Left colon (tissue), 2 donors: ENCODE measurements around the gene TIAM1. TPM values are rescaled to one million over a fixed set of nuclear protein-coding genes. Genes with fewer than 3 reads are reported as not detected.

Experiments used
- ATAC-seq: fragments of 200-7000 bp; cut with Tn5 transposase; one replicate; pipeline ENCODE4 v1.9.1; 2020; ENCODE audit warnings: mild to moderate bottlenecking, moderate library complexity
- DNase-seq, 2 donors: peaks; one replicate each; pipeline ENCODE4 v3.0.0-alpha.2; 2020
- intact Hi-C, 2 donors: fragments of 100-400 bp; cut with DNase I in 1 of 2; cut with micrococcal nuclease in 1 of 2; formaldehyde crosslinking; loops; one replicate each; pipeline versions ENCODE4 v1.11.2 to v1.14.0; 2022; cut with DNase I, micrococcal nuclease
- total RNA-seq, 2 donors: library from RNA; stranded (reverse); fragmentation: NEBNext Ultra II Directional; extraction: Animal tissue kit (Norgen Biotek cat#: 25700); gene quantifications; one replicate each; pipeline ENCODE4 v1.2.1, GENCODE V29; 2021
- donor health status: DM: no; HTN: no; CAD: no.
- donor health status: DM: yes; HTN: yes; CAD: no.

TIAM1 gene
- total RNA-seq, 2 donors from 2014 or later = 6.4 to 6.9 TPM

DNA sequence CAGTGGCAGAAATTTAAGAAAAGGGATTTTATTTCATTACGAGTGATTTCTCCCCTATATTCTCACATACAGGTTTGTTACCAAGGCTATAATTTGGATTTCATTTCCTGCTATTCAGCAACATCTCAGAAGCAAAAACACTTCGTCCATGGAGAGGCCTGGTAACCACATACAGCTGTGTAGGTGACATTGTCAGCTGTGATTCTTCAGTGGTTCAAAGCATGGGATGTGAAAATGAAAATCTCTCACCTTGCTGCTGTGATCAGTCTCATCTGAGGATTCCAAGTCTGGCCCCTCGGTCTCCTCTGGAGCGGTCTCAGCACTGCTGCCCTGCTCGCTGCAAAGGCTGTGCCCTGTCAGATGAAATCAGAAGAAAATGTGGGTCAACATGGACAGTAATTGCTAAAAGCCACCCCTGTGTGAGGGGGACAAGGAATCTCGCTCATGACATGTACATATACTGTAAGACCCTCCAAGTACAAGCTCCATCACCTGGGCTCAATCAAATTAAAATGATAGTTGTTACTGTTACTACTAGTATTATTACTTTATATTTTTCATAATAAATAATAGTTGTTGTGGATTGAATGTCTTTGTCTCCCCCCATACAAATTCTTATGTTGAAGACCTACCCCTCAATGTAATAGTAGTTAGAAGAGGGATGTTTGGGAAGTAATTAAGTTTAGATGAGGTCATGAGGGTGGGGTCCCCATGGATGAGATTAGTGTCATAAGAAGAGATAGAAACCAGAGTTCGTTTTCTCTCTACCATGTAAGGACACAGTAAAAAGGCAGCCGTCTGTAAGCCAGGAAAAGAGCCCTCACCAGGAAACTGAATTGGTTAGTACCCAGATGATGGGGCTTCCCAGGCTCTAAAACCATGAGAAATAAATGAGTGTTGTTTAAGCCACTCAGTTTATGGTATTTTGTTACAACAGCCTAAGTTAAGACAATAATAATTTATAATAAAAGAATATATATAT, 179.1 kb downstream of the TIAM1 start:
- DNase-seq (no peak), ATAC-seq (no peak)
- intact Hi-C loops = no loop called here

DNA sequence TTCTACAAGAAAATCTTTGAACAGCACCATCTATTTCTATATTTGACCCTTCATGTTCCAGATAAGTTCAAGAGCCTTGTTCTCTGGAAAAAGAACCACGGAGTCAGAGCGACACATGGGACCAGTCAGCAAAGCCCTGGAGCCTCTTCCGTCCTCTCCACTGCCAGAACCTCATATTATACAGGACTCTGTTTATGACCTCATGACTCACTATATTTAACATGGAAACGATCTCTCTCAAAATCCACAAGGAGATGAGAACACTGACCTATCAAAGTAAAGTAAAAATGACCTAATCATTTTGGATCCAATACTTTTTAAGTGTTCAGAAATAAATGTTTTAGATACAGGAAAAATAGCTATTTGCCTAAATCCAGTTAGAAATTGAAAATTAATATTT, 181.2 kb downstream of the TIAM1 start:
- ATAC-seq = no peak
- intact Hi-C loops = no loop called here
- DNase-seq = no peak

DNA sequence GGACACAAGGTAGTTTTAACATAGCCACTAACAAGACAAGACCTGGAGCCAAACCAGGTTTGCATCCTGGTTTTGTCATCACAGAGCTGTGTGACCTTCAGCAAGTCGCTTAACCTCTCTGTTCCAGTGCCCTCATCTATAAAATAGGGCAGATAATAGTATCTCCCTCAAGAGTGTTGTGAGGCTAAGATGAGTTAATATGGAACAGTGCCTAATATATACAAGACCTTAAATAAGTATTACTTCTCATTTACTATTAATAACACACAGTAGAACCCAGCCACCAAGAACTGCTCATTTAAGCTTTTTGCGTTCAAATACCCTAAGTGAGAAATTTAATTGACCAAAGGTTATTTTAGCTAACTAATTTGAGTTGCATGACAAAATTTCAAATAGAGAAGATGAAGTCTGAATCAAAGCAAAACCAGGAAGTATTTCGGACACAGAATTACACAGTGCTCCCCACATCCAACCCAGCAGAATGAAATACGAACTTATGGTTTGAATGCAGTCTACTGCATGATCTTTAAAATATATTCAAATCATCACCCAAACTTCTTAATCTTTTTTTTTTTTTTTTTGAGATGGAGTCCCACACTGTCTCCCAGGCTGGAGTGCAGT, 181.9 kb downstream of the TIAM1 start:
- no peak for ATAC-seq
- intact Hi-C loops = no loop called here

DNA sequence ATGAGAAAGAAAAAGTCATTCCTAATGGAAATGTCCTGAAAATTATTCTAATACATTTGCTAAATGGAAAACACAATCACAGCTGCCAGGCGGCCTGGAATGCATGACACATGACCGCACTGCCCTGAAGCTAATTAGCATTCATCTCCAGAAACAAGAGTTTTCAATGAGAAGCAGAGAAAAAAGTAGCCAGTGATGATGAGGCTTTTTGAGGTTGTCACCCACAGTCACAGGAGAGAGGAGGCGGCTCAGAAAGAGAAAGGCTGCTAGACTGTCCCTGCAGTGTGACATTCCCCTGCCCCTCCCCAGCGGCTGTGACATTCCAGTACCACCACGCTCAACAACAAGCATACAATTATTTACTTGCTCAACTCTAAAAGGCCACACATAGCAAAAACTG, 182.9 kb downstream of the TIAM1 start:
- ATAC-seq (no peak), DNase-seq (no peak)
- intact Hi-C loops = no loop called here

More for the DNA sequence above, 181.9 kb downstream of the TIAM1 start:
- no peak for DNase-seq

DNA sequence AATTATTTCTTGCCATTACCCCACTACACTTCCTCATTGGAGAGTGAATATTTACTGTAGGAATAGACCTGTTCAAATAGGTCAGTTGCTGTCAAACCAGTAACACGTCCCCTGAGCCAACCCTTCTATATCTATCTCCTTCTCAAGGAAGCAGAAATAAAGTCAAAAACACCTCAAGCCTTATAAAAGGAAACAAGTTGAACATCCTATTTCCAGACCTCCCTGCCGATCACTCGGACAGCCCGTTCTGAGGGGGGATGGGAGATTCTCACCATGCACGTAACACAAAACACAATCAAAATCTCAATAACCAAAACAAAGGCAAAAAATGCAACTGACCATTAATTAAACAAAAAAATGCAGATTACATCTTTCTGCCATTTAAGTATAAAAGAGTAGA, 184.3 kb downstream of the TIAM1 start:
- DNase-seq = no peak
- intact Hi-C loops = no loop called here
- no peak for ATAC-seq

DNA sequence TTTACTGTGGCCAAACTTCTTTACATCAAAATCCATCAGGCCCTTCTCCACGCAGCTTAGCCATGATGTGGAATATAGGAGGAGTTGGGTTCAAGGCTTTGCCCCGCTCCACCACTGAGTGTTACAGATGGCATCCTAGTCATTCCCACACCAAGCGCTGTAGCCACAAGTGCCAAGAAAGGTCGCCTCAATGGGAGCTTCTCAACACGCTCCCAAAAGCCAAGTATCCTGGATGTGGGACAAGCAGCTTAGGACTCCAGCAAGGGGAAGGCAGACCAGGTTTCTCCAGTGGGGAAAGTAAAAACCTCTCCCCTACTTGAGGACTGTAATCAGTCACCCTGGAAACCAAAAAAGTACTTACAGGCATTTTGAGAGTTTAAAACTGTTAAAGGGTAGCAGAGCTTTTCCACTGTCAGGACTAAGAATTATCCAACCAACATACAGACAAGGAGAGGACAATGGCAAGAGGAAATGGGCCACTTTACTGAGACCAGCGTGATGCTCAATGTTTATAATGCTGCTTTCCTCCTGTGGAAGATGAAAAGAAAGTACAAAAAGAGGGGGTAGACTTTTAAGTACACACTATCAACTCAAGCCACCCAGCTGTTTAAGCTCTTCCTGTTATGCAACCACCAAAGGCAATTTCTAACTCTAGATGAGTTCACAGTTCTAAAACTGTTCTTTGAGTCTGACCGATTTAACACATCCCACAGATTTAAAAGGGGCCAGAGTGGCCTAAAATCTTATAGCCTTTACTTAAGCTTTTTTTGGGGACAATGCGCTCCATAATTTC, 185.1 kb downstream of the TIAM1 start:
- intact Hi-C loops = no loop called here
- DNase-seq = no peak
- no peak for ATAC-seq

DNA sequence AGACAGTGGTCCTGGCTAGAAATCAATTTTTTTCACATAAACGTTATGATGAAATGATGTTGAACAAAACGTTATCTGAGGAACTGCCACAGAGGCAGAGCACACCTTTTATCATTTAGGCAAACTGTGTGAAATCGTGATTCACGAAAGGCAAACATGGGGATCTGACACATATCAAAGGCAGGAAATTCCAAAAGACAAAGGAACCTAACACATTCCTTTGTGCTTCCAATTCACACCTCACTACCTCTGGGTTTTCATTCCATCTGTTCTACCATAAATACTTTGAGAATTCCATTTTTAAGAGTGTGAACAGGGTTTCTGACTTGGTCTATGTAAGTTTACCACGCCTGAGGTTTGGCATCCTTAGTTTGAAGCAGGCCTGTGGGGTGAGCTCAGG, 186.3 kb downstream of the TIAM1 start:
- intact Hi-C loops = no loop called here
- DNase-seq (no peak), ATAC-seq (no peak)

DNA sequence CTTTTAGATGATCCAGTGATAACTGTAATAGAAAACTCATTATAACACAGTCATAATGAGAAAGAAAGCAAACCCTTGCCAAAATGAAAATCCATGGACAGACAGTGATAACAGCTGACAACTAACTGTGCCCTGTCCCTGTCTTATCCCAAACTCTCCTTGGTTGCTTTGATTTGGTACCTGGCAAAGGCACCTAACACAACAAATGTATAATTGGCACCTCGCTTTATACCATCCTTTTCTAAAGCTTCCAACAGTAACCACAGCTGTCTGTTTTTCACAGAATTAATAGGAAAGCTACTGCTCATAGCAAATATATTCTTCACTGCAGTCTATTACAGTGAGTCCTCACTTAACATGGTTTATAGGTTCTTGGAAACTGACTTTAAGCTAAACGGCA, 187.4 kb downstream of the TIAM1 start:
- intact Hi-C loops = no loop called here
- DNase-seq (no peak), ATAC-seq (no peak)

DNA sequence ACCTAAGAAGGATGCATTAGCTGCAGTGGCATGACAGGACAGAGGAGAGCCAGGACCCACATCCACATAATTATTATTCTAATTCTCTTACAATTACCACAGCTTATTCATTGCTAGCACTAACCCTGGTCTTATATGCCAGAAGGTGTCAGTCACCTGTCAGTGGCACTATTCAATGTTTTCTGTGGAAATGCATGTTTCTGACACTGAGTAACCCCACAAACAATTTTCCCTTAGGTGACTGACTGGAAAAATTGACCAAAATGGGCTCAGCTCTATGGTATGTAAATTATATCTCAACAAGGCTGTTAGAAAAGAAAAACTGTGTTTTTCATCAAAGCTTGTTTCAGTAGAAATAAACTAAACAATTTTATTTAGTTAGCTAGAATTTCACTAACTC, 187.9 kb downstream of the TIAM1 start:
- ATAC-seq (no peak), DNase-seq (no peak)
- intact Hi-C loops = no loop called here

DNA sequence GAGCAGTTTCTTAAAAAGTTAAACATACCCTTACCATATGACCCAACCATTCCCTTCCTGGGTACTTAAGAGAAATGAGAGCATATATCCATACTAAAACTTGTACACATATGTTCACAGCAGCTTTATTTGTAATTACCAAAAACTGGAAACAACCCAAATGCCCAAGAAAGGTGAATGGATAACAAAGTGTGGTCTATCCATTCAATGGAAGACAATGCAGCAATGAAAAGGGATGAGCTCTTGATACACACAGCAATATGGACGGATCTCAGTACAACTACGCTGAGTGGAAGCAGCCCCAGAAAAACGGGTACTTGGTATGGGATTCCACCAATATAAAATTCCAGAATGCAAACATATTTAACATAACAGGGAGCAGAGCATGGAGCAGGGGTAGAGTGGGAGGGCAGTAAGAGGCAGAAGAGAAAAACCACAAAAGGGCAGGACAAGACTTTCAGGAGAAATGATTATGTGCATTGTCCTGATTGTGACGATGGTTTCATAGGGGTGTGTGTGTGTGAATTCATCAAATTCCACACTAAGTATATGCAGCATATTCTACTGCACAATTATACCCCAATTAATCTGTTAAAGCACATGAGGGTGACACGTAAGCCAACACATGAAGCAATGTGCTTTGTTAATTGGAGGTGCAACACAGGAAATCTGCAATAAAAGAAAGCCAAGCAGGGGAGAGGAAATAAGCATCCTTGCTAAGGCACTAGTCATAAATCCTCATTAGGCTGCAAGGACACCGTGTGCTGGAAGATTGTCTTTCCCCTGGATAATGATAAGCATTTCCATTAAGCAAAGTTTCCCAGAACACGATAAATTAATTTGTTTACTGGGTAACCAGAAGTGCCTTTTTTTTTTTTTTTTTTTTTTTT, 192.7 kb downstream of the TIAM1 start:
- ATAC-seq (no peak), DNase-seq (no peak)
- intact Hi-C loops = no loop called here

DNA sequence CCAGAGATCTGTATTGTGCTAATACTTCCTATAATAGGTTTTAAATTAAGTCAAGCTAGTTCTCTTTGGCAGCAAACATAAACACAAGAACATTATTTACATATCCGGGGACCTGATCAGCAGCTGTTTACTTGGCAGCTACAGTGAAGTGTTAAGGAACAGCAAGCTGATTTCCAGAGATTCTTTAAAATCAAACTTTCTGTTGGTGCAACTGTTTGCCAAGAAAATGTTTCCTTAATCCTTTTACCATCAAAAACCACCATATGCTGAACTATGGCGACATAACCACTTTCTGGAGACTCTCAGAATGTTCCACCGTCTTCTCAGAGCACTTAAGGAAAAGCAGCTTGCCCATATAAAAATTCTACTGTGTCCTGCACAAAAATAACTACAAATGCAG, 198.8 kb downstream of the TIAM1 start:
- DNase-seq = no peak
- intact Hi-C loops = no loop called here
- no peak for ATAC-seq

DNA sequence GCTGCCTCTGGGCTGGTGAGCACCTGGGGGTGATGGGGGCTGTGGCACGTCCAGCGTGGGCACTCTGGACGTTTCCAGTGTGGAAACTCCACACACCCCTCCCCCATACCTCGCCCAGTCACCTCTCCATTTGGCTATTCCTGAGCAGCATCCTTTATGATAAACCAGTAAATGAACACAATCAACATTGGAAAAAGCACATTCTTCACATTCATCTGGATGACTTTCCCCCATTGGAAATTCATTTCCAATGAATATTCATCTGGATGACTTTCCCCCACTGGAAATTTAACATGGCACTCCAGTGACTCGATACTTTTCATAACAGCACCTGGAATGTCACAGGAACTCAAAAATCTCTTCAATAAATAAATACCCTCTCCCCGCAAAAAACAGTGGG, 201.0 kb downstream of the TIAM1 start:
- DNase-seq (no peak), ATAC-seq (no peak)
- intact Hi-C loops = no loop called here

DNA sequence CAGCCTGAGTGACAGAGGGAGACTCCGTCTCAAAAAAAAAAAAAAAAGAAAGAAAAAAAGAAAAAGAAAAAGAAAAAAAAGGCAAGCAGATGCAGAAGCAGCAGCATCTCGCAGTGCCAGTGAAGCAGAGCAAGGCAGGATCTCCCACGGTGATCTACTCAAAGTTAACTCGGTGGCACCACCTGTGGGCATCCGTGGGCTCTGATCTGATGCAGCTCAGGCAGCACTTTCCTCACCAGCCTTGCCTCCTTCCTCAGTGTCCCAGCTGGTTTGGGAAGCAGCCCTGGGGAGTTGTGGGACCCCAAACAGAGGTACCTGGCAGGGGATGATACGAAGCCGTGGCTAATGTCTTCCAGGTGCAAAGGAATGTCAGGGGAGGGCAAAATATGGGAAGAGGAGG, 201.5 kb downstream of the TIAM1 start:
- intact Hi-C loops = no loop called here
- DNase-seq (no peak), ATAC-seq (no peak)

DNA sequence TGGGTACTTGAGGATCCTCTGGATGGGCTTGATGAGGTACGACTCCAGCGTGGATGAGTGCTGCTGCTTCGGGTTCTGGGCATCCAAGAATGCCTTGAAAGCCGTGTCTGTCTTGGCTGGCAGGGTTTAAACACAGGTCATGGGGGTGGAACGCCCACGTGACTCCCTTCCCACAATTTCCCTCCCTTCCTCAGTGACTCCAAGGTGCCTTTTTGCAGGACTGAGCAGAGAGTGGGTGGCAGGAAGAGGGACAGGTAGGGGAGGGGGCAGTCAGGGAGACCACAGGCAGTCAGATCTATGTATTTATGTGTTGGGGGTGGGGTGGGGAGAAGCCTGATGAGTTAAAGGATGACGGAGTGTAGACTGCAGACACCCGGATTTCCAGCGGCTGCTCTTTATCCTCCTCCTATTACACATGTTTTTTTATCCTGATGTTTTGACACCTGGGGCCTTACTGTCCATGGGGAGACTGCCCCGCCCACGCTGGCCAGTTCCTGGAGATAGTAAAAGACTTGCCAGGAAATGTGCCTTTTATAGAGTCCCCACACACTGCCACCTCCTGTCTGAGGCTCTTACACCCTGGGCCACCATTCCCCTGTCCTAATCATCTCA, 202.6 kb downstream of the TIAM1 start:
- ATAC-seq = no peak
- intact Hi-C loops = no loop called here
- DNase-seq = no peak

DNA sequence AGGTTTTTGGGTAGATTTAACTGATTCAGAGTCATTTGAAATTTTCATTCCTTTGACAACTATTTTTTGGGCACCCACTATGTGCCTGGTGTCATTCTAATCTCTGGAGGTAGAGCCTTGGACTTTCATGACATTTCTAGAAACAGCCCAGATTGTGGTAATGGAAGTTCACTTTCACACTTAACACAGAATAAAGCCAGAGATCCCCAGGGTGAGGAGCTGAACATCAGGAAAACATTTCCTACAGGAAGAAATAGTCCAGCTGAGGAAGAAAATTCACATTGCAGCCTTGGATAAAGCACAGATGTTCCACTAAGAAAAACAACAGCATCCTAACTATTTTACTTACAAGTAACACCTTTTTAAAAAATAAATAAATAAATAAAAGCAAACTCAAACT, 203.4 kb downstream of the TIAM1 start:
- DNase-seq = no peak
- intact Hi-C loops = no loop called here
- no peak for ATAC-seq

DNA sequence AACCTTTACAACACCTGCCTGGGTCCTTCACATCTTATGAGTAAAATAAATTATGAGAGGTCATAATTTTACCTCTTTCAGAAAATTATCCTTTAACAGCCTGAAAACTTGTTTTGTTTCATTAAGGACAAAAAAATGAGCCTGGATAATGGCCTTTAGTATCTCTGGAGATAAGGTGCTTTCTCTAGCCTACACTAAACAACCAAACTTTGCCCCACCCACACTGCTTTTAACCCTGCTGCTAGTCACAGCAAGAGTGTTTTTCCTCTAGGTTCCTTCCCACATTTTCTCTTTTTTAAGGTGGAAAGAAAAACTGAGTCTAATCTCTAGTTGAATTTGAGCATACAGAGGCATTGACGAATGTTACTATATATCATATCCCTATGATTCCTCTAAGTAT, 204.0 kb downstream of the TIAM1 start:
- DNase-seq (no peak), ATAC-seq (no peak)
- intact Hi-C loops = no loop called here

DNA sequence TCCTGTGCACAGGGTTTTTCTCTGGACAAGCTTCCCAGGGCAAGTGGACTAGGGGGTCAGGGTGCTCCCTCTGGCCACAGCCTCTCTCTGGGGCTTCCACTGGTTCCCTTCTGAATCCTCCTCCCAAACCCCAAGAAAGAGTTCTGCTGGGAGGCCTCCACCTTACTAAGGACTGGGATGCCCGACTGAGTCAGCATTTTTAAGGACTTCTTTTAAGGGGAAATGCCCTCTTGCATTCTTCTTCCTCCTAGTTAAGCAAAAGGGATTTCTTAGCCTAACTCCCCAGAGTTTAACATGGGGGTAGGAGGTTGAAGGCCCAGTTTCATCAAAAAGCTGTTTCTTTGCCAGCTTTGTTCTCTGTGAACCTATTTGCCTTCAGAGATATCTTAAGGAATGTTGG, 206.1 kb downstream of the TIAM1 start:
- DNase-seq (no peak), ATAC-seq (no peak)
- intact Hi-C loops = no loop called here

DNA sequence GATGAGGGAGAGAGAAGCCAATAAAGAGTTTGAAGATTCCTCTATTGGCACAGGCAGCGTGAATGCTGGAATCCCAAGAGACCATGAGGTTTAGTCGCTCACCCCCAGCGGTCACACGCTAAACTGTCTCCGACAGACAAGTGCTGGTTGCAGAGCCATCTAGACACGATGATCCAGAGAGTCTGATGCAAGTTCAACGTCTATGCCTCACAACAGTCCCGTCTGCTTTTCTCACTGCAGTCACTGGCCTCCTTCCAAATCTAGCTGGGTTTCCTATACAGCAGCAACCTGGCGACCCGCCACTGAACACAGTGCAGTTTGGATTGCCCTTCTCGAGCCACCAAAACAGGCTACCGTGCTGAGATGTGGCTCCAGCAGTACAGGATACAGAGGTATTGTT, 207.2 kb downstream of the TIAM1 start:
- no peak for ATAC-seq

More for the DNA sequence above, 207.2 kb downstream of the TIAM1 start:
- intact Hi-C loops = no loop called here
- DNase-seq = no peak
